Right lobe of liver (tissue), 4 donors: ENCODE results near the gene DLEC1.

Experiments used
- POLR2A ChIP-seq: fragments of 450-650 bp; IDR thresholded peaks from one replicate; pipeline ENCODE4 v1.6.1; 2017; ENCODE audit warnings: antibody characterized with exemption, mild to moderate bottlenecking
- TF ChIP-seq, protein P1 (sequence below), 4 donors: fragments of 200-600 bp in 3 of 4; fragments of 450-650 bp in 1 of 4; IDR thresholded peaks; one replicate each; pipeline versions ENCODE4 v1.5.1 to v1.8.0; 2016 to 2022; ENCODE audit warnings: antibody characterized with exemption in 4 of 4, mild to moderate bottlenecking in 2 of 4
- donor health status: DM: no; HTN: no; CAD: no.
- donor health status: DM: no; HTN: no; CAD: no.
- donor health status: DM: no; HTN: yes; CAD: no.

DNA sequence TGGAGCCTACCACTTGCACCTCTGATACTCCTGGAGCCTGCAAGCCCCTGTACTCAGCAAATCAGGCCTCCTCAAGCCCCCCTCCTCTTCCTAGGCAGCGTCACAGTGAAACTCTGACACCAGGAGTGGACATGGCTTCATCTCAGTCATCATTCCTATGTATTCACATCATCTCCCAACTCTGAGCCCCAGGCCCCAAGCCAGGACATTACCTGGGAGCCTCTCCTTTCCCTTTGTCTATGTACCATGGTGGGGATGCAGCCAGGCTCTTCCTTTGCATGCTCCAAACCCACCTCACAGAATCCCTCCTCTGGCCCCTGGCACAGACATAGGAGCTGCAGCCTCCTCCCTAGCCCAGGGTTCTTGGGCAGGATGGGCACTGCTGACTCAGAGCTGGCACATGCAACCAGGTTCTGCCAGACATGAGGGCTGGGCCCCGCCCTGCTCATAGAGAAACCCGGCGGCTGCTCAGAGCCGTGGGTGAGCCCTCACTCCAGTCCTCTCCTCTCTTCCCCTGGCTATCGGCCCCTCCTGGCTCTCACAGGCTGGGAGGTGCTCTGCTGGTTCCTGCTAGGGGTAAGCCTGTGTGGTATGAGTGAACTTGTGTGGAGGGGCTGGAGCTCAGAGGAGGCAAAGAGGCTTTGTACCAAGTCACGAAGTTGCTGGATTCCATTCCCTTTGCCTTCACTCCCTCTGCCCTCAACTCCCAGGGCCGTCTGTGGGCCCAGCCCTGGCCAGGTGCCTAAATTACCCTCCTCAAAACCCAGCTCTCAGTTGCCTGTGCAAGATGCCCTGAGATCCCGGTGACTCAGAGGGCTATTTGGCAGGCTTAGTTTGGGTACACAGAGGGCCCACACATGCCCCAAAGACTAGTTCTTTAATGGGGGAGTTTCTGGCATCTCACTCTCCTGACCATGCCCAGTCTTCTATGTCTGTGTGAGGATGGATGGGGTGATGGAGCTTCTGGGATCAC lies 7.7 kb upstream of the DLEC1 start:
- TF ChIP-seq, protein P1, sequence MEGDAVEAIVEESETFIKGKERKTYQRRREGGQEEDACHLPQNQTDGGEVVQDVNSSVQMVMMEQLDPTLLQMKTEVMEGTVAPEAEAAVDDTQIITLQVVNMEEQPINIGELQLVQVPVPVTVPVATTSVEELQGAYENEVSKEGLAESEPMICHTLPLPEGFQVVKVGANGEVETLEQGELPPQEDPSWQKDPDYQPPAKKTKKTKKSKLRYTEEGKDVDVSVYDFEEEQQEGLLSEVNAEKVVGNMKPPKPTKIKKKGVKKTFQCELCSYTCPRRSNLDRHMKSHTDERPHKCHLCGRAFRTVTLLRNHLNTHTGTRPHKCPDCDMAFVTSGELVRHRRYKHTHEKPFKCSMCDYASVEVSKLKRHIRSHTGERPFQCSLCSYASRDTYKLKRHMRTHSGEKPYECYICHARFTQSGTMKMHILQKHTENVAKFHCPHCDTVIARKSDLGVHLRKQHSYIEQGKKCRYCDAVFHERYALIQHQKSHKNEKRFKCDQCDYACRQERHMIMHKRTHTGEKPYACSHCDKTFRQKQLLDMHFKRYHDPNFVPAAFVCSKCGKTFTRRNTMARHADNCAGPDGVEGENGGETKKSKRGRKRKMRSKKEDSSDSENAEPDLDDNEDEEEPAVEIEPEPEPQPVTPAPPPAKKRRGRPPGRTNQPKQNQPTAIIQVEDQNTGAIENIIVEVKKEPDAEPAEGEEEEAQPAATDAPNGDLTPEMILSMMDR (IDR thresholded peaks at IDR 0.05) = no peak
- no peak for TF ChIP-seq POLR2A
